ENCODE results near the gene DDX51.
"Not testable (repeated sequence)": the region's sequence is repeated elsewhere in the genome, so short reads cannot be mapped to it uniquely, and the experiment has no call there.

DNA sequence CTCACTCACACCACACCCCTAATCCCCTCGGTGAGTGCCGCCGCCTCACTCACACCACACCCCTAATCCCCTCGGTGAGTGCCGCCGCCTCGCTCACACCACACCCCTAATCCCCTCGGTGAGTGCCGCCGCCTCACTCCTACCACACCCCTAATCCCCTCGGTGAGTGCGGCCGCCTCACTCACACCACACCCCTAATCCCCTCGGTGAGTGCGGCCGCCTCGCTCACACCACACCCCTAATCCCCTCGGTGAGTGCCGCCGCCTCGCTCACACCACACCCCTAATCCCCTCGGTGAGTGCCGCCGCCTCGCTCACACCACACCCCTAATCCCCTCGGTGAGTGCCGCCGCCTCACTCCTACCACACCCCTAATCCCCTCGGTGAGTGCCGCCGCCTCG, 5.4 kb upstream of the DDX51 start:
- TF ChIP-seq, protein P1, sequence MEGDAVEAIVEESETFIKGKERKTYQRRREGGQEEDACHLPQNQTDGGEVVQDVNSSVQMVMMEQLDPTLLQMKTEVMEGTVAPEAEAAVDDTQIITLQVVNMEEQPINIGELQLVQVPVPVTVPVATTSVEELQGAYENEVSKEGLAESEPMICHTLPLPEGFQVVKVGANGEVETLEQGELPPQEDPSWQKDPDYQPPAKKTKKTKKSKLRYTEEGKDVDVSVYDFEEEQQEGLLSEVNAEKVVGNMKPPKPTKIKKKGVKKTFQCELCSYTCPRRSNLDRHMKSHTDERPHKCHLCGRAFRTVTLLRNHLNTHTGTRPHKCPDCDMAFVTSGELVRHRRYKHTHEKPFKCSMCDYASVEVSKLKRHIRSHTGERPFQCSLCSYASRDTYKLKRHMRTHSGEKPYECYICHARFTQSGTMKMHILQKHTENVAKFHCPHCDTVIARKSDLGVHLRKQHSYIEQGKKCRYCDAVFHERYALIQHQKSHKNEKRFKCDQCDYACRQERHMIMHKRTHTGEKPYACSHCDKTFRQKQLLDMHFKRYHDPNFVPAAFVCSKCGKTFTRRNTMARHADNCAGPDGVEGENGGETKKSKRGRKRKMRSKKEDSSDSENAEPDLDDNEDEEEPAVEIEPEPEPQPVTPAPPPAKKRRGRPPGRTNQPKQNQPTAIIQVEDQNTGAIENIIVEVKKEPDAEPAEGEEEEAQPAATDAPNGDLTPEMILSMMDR (IDR thresholded peaks at IDR 0.05; ENCODE audit: insufficient read depth, low read depth, low read length): not testable (repeated sequence)
- not testable (repeated sequence) for TF ChIP-seq EZH2 (IDR thresholded peaks at IDR 0.05; ENCODE audit: insufficient read depth, low read length)

Data from astrocyte (in vitro differentiated cells and primary cell).